Measurements from ENCODE around the gene TNK1. TPM values are rescaled to one million over a fixed set of nuclear protein-coding genes. Genes with fewer than 3 reads are reported as not detected.

TNK1 gene
- total RNA-seq, 1 experiment from 2014 or later, result 0.90 TPM

- CTCF ChIA-PET, result no interaction called here
These were observed 39.1 kb downstream of the TNK1 start, which contains the start of gene SPEM1 for GRCh38 chr17:7419819-7420610. SPEM1 (plus strand) TSS chr17:7420324; CDS start chr17:7420385, 61 bp downstream.

GRCh38 chr17:7421186-7421585 is 40.3 kb downstream of the TNK1 start:
- ChIA-PET POLR2A (ENCODE audit: low non-redundant PET) (no interaction called here), CTCF (no interaction called here)
- Histone ChIP-seq H3K27me3 (replicated peaks; ENCODE audit: insufficient read depth, low read depth, low read length, poor library complexity) (no peaks in the 10 kb centered on the region), H3K27ac (ENCODE audit: low read depth, low read length, poor library complexity, severe bottlenecking) (no peak overlapping the region), H3K36me3 (ENCODE audit: insufficient read depth, low read length, poor library complexity, severe bottlenecking) (no peaks in the 10 kb centered on the region), H3K9me3 (ENCODE audit: low read depth, low read length, poor library complexity, severe bottlenecking) (no peaks in the 10 kb centered on the region), H3K4me3 (ENCODE audit: low read depth, low read length, poor library complexity, severe bottlenecking) (no peak overlapping the region), H3K4me1 (ENCODE audit: insufficient read depth, low read length, poor library complexity, severe bottlenecking) (no peaks in the 10 kb centered on the region)
- BruUV-seq (replicated peaks), result no TSS peak
- DNase-seq (ENCODE audit: low spot score), result no peak
- TF ChIP-seq CTCF (conservative IDR thresholded peaks at IDR 0.05; ENCODE audit: low read depth, low read length) (no peak), EZH2 (IDR thresholded peaks at IDR 0.05; ENCODE audit: borderline replicate concordance, low read depth, low read length, poor library complexity, severe bottlenecking) (no peak)
- intact Hi-C loops (cut with micrococcal nuclease; ENCODE audit: unreplicated experiment), result no loop called here

More at GRCh38 chr17:7419819-7420610, 39.1 kb downstream of the TNK1 start, which contains the start of gene SPEM1:
- no peaks in the 10 kb centered on the region for H3K9me3 ChIP-seq (ENCODE audit: low read depth, low read length, poor library complexity, severe bottlenecking)
- H3K4me1 ChIP-seq (ENCODE audit: insufficient read depth, low read length, poor library complexity, severe bottlenecking), result no peaks in the 10 kb centered on the region
- no peak within 1 kb of the TSS for H3K27ac ChIP-seq (ENCODE audit: low read depth, low read length, poor library complexity, severe bottlenecking)
- H3K27me3 ChIP-seq (replicated peaks; ENCODE audit: insufficient read depth, low read depth, low read length, poor library complexity), result no peaks in the 10 kb centered on the region
- TF ChIP-seq EZH2 (IDR thresholded peaks at IDR 0.05; ENCODE audit: borderline replicate concordance, low read depth, low read length, poor library complexity, severe bottlenecking) (no peak), CTCF (conservative IDR thresholded peaks at IDR 0.05; ENCODE audit: low read depth, low read length) (no peak)
- BruUV-seq (replicated peaks), result no TSS peak
- POLR2A ChIA-PET (ENCODE audit: low non-redundant PET), result no interaction called here
- intact Hi-C loops (cut with micrococcal nuclease; ENCODE audit: unreplicated experiment), result no loop called here
- H3K4me3 ChIP-seq (ENCODE audit: low read depth, low read length, poor library complexity, severe bottlenecking), result no peak within 1 kb of the TSS
- no peak for DNase-seq (ENCODE audit: low spot score)
- H3K36me3 ChIP-seq (ENCODE audit: insufficient read depth, low read length, poor library complexity, severe bottlenecking), result peaks cover 3% of the 10 kb centered on the region

GRCh38 chr17:7423679-7424078 is 42.8 kb downstream of the TNK1 start:
- ChIA-PET POLR2A (ENCODE audit: low non-redundant PET) (no interaction called here), CTCF (no interaction called here)
- Histone ChIP-seq H3K4me1 (ENCODE audit: insufficient read depth, low read length, poor library complexity, severe bottlenecking) (no peaks in the 10 kb centered on the region), H3K36me3 (ENCODE audit: insufficient read depth, low read length, poor library complexity, severe bottlenecking) (no peaks in the 10 kb centered on the region), H3K9me3 (ENCODE audit: low read depth, low read length, poor library complexity, severe bottlenecking) (no peaks in the 10 kb centered on the region), H3K4me3 (ENCODE audit: low read depth, low read length, poor library complexity, severe bottlenecking) (no peak overlapping the region), H3K27me3 (replicated peaks; ENCODE audit: insufficient read depth, low read depth, low read length, poor library complexity) (no peaks in the 10 kb centered on the region), H3K27ac (ENCODE audit: low read depth, low read length, poor library complexity, severe bottlenecking) (no peak overlapping the region)
- intact Hi-C loops (cut with micrococcal nuclease; ENCODE audit: unreplicated experiment), result no loop called here
- TF ChIP-seq EZH2 (IDR thresholded peaks at IDR 0.05; ENCODE audit: borderline replicate concordance, low read depth, low read length, poor library complexity, severe bottlenecking) (no peak), CTCF (conservative IDR thresholded peaks at IDR 0.05; ENCODE audit: low read depth, low read length) (no peak)
- no TSS peak for BruUV-seq (replicated peaks)
- DNase-seq (ENCODE audit: low spot score), result no peak
